ENCODE measurements around the gene TAMALIN.

The TAMALIN gene

GRCh38 chr12:52054833-52055730 is 48.3 kb downstream of the TAMALIN start:
- no peak for DNase-seq

- DNase-seq: no peak
Observed at GRCh38 chr12:52055731-52056711, 49.3 kb downstream of the TAMALIN start.

GRCh38 chr12:52056801-52057637 is 50.3 kb downstream of the TAMALIN start:
- DNase-seq: no peak

GRCh38 chr12:52057638-52058576 is 51.2 kb downstream of the TAMALIN start:
- no peak for DNase-seq

- no peak for DNase-seq
Observed at GRCh38 chr12:52058631-52059361, 52.0 kb downstream of the TAMALIN start.

- DNase-seq: no peak
Observed at GRCh38 chr12:52059582-52060497, 53.1 kb downstream of the TAMALIN start.

- no peak for DNase-seq
Observed at GRCh38 chr12:52060498-52061177, 53.9 kb downstream of the TAMALIN start.

GRCh38 chr12:52061470-52062166 is 54.9 kb downstream of the TAMALIN start:
- DNase-seq: no peak

GRCh38 chr12:52062167-52063081 is 55.7 kb downstream of the TAMALIN start:
- no peak for DNase-seq

- DNase-seq: no peak
Observed at GRCh38 chr12:52063082-52063924, 56.6 kb downstream of the TAMALIN start.

- no peak for DNase-seq
Observed at GRCh38 chr12:52063981-52064649, 57.4 kb downstream of the TAMALIN start.

Data from right kidney (tissue), 1 donor.